Tibial nerve (tissue), 4 donors: ENCODE measurements around the gene MYOM1.

Experiments used
- CTCF ChIP-seq, 5 experiments: fragments of 200-600 bp in 3 of 5; fragments of 450-650 bp in 2 of 5; sonication (generic) in 3 of 5; IDR thresholded peaks; one replicate each; pipeline ENCODE4 v1.5.1; 2016 to 2019; ENCODE audit warnings: antibody characterized with exemption in 5 of 5, mild to moderate bottlenecking in 3 of 5, moderate library complexity in 2 of 5
- EP300 ChIP-seq, 2 donors: sonication (generic); formaldehyde crosslinking; IDR thresholded peaks; one replicate each; pipeline ENCODE4 v1.6.1; 2017; ENCODE audit warnings: antibody characterized with exemption in 2 of 2, mild to moderate bottlenecking in 1 of 2
- POLR2A ChIP-seq, 2 donors: fragments of 450-650 bp; IDR thresholded peaks; one replicate each; pipeline ENCODE4 v1.6.1; 2017; ENCODE audit warnings: antibody characterized with exemption in 2 of 2, mild to moderate bottlenecking in 2 of 2, moderate library complexity in 2 of 2

- TF ChIP-seq POLR2A (IDR thresholded peaks at IDR 0.05) (no peak), CTCF (IDR thresholded peaks at IDR 0.05) (no peak), EP300 (IDR thresholded peaks at IDR 0.05) (no peak)
Measured at GRCh38 chr18:3148930-3149535, 70.7 kb downstream of the MYOM1 start.
